ENCODE results near the gene IGSF9.

IGSF9 gene

DNA sequence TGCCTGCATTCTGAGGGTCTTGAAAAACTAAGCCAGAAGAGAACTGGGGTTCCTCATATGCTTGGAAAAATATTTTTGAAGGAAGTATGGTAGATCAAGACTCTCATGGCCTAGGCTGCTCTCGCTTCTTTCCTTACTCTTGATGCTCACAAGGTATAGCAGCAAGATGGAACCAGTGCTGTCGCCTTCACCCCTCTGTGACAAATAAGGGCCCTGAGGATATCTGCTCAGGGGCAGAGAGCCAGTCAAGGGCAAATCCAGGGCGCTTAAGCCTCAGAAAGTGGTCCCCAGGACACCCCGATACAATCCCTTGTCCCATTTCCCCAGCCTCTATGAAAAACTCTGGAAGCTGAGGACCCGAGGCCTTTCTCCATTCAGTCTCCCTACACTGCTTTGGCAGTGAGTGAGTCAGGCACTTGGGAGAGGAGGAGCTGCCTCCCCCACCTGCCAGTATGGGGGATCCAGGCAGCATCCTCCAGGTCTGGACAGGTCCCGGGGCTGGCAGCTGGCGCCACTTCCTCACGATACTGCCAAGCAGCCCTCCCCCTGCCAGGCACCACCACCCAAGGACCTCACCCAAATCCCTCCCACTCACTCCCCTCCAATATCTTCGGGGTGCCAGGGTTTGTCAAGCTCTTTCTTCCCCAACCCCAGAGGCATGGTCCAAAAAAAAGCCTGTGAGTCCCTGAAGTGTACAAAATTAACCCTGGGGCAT, 1.3 kb downstream of the IGSF9 start:
- DNase-seq (ENCODE audit: low read depth): no peak
- no peak for TF ChIP-seq MAX (IDR thresholded peaks at IDR 0.05; ENCODE audit: low read depth, low read length)
- no peak for TF ChIP-seq POLR2A (IDR thresholded peaks at IDR 0.05; ENCODE audit: extremely low read depth, insufficient read length)
- TF ChIP-seq CTCF (IDR thresholded peaks at IDR 0.05; ENCODE audit: low read depth, low read length): no peak
- TF ChIP-seq MYC (IDR thresholded peaks at IDR 0.05; ENCODE audit: low read depth, low read length): no peak
- H3K4me3 ChIP-seq (ENCODE audit: low read depth, low read length): no peak overlapping the region

GRCh38 chr1:159943278-159943640, 2.2 kb downstream of the IGSF9 start:
- DNase-seq (ENCODE audit: low read depth): no peak
- TF ChIP-seq MAX (IDR thresholded peaks at IDR 0.05; ENCODE audit: low read depth, low read length) (no peak), POLR2A (IDR thresholded peaks at IDR 0.05; ENCODE audit: extremely low read depth, insufficient read length) (no peak), CTCF (IDR thresholded peaks at IDR 0.05; ENCODE audit: low read depth, low read length) (no peak), MYC (IDR thresholded peaks at IDR 0.05; ENCODE audit: low read depth, low read length) (no peak)
- H3K4me3 ChIP-seq (ENCODE audit: low read depth, low read length): no peak overlapping the region

DNA sequence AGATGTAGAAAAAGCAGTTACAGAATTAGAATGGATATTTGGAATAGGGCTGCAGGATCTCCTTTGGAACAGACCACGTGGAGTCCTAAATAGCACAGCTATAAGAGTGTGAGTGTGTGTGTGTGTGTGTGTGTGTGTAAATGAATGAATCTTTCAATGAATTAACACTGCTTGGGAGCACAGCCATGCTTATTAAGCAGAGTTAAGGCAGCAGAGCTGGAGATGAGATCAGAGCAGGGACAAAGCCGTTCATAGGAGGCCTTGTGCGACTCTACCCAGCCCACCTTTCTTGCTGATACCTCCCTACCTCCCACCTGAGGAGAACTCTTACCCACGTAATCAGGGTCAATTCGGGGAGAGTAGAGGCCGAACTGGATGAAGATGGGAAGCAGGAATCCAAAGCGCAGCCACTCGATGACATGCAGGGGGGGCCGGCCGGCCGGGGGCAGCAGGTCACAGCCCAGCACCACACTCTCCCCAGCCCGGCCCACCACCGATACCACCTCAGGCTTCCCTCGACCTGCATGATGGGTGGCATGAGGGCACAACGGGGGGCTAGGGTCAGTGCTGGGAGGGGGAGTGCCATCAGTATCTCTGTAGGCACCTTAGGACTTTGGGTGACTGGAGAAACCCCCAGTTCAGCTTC, 2.7 kb downstream of the IGSF9 start:
- H3K4me3 ChIP-seq (ENCODE audit: low read depth, low read length): no peak overlapping the region
- no peak for DNase-seq (ENCODE audit: low read depth)
- TF ChIP-seq CTCF (IDR thresholded peaks at IDR 0.05; ENCODE audit: low read depth, low read length) (no peak), MYC (IDR thresholded peaks at IDR 0.05; ENCODE audit: low read depth, low read length) (no peak), MAX (IDR thresholded peaks at IDR 0.05; ENCODE audit: low read depth, low read length) (no peak), POLR2A (IDR thresholded peaks at IDR 0.05; ENCODE audit: extremely low read depth, insufficient read length) (no peak)

DNA sequence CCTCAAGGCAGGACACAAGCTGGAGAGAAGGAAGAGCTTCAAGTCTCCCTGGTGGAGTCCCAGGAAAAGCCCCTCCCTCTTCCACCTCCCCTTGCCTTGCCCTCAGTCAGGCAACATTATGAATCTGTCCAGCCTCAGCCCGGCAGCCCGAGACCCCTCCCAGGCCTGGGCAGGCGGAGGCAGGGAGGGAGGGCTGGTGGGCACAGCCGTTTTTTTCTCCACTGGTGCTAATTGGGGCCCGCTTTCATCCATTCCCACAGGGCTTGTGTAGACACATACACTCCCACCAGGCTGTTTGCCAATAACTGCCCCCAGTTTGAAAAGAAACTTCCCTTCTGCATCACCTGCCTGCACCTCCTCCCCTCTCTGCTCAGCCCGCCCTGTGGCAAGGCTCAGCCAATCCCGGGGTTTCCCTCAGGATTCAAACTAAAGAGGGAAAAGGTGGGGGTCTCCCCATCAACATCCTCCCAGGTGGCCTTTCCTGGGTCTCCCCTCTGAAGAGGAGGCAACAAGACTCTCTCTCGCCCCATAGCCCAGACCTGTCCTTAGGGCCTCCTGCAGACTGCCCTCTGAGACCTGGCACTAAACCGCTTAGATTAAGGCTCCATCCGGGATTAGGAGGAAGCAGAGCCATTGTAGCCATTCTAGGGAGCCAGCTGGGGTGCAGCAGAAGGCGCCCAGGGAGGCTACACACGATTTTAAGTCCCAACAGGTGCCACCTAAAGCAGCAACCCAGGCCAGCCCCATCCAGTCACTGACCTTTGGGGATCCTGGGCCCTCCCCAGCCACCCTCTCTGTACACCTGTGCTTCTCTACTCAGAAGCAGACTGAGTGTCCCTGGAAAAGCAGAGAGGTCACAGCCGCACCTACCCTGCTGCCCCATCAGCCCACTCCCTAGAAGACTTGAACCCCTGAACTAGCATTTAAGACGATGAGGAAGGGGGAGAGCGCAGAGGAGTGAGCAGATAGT, 3.5 kb downstream of the IGSF9 start:
- DNase-seq (ENCODE audit: low read depth): no peak
- TF ChIP-seq MYC (IDR thresholded peaks at IDR 0.05; ENCODE audit: low read depth, low read length): no peak
- no peak overlapping the region for H3K4me3 ChIP-seq (ENCODE audit: low read depth, low read length)

DNA sequence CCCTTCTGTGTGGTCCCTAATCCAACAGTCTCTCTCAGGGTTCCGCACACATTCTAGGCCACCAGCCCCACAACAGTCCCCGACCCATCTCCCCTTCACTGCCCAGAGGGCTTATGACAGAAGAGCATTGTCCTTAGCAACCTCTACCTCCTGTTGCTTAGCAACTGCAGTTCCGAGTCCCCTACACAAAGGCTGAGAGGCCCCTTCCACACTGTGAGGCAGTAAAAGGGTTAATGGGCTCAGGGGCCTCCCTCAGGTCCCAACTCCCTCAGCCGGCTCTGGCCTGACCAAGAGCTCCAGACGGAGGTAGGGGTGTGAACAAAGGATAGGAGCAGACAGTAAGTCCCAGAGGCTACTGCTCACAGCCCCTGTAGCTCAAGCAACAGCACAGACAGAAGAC, 4.3 kb downstream of the IGSF9 start:
- no peak for TF ChIP-seq CTCF (IDR thresholded peaks at IDR 0.05; ENCODE audit: low read depth, low read length)
- no peak for TF ChIP-seq MYC (IDR thresholded peaks at IDR 0.05; ENCODE audit: low read depth, low read length)
- no peak for TF ChIP-seq POLR2A (IDR thresholded peaks at IDR 0.05; ENCODE audit: extremely low read depth, insufficient read length)
- no peak for TF ChIP-seq MAX (IDR thresholded peaks at IDR 0.05; ENCODE audit: low read depth, low read length)
- DNase-seq (ENCODE audit: low read depth): no peak
- H3K4me3 ChIP-seq (ENCODE audit: low read depth, low read length): no peak overlapping the region
